PC-9 (cell line): ENCODE measurements around the gene IL1A. TPM values are rescaled to one million over a fixed set of nuclear protein-coding genes. Genes with fewer than 3 reads are reported as not detected.

Source experiments
- BruUV-seq: library from RNA; stranded (reverse); fragments of 400-500 nt; replicated peaks from 2 replicates; lab custom pipeline; 2021; lab: Mats Ljungman, UMichigan
- CTCF ChIA-PET: fragments of 300-600 bp; sonication (Branson Sonifier 250); formaldehyde crosslinking; loops from one replicate; lab custom pipeline; 2022; ENCODE audit warnings: antibody characterized with exemption; lab: Charles Lee
- POLR2A ChIA-PET: fragments of 300-600 bp; sonication (Branson Sonifier 250); formaldehyde crosslinking; loops from one replicate; lab custom pipeline; 2022; ENCODE audit warnings: antibody characterized with exemption; ENCODE audit not compliant: unreplicated experiment; lab: Charles Lee
- DNase-seq, 2 experiments: peaks; one replicate each; pipeline versions ENCODE4 v3.0.0 to v3.0.0-alpha.2; 2015 to 2022; ENCODE audit warnings: mixed read lengths in 1 of 2
- H2AFZ ChIP-seq: fragments of 200-600 bp; sonication (generic); 2 replicates; pipeline ENCODE4 v1.8.1; 2017; ENCODE audit warnings: antibody characterized with exemption
- H3F3A ChIP-seq: fragments of 200-600 bp; sonication (generic); 2 replicates; pipeline ENCODE4 v1.8.1; 2017; ENCODE audit warnings: antibody characterized with exemption, mild to moderate bottlenecking, low read depth; ENCODE audit not compliant: insufficient read depth
- H3K27ac ChIP-seq: fragments of 200-600 bp; sonication (generic); 2 replicates; pipeline ENCODE4 v1.6.1; 2016; ENCODE audit warnings: mixed run types
- H3K27me3 ChIP-seq: fragments of 200-600 bp; sonication (generic); 2 replicates; pipeline ENCODE4 v1.6.1; 2016; ENCODE audit warnings: low read depth, mixed run types; ENCODE audit not compliant: insufficient read depth
- H3K36me3 ChIP-seq: fragments of 200-600 bp; sonication (generic); 2 replicates; pipeline ENCODE4 v1.6.1; 2016; ENCODE audit warnings: low read depth, mixed run types
- H3K4me1 ChIP-seq: fragments of 200-600 bp; sonication (generic); replicated peaks from 2 replicates; pipeline ENCODE4 v1.6.1; 2016; ENCODE audit warnings: mixed run types; ENCODE audit not compliant: insufficient read depth
- H3K4me2 ChIP-seq: fragments of 200-600 bp; sonication (generic); 2 replicates; pipeline ENCODE4 v1.6.1; 2017; ENCODE audit warnings: mixed run types
- H3K4me3 ChIP-seq: fragments of 200-600 bp; sonication (generic); 2 replicates; pipeline ENCODE4 v1.6.1; 2016; ENCODE audit warnings: mixed run types
- H3K79me2 ChIP-seq: fragments of 200-600 bp; sonication (generic); 2 replicates; pipeline ENCODE4 v1.6.1; 2017; ENCODE audit warnings: low read depth, mixed run types
- H3K9me2 ChIP-seq: fragments of 200-600 bp; sonication (generic); 2 replicates; pipeline ENCODE4 v1.8.1; 2017; ENCODE audit warnings: mild to moderate bottlenecking; ENCODE audit not compliant: insufficient read depth
- H3K9me3 ChIP-seq: fragments of 200-600 bp; sonication (generic); 2 replicates; pipeline ENCODE4 v1.8.1; 2016; ENCODE audit warnings: low read depth; ENCODE audit not compliant: insufficient read depth
- H4K20me1 ChIP-seq: fragments of 200-600 bp; sonication (generic); 2 replicates; pipeline ENCODE4 v1.8.1; 2017; ENCODE audit not compliant: insufficient read depth
- CTCF ChIP-seq: fragments of 200-600 bp; sonication (generic); conservative IDR thresholded peaks from 2 replicates; pipeline ENCODE4 v1.6.1; 2017; ENCODE audit warnings: mixed run types, antibody characterized with exemption, mild to moderate bottlenecking, moderate library complexity
- EZH2 ChIP-seq: fragments of 200-600 bp; sonication (generic); IDR thresholded peaks from 2 replicates; pipeline ENCODE4 v1.8.0; 2017; ENCODE audit warnings: antibody characterized with exemption, low read depth
- intact Hi-C: fragments of 100-400 bp; cut with micrococcal nuclease; formaldehyde crosslinking; loops from one replicate; pipeline ENCODE4 v1.10.0; 2022; ENCODE audit not compliant: unreplicated experiment
- total RNA-seq: library from RNA; stranded (reverse); gene quantifications from 2 replicates; pipeline ENCODE4 v1.2.3, GENCODE V29; 2021

The IL1A gene
- total RNA-seq, 1 experiment from 2014 or later: 0.55 TPM

DNA sequence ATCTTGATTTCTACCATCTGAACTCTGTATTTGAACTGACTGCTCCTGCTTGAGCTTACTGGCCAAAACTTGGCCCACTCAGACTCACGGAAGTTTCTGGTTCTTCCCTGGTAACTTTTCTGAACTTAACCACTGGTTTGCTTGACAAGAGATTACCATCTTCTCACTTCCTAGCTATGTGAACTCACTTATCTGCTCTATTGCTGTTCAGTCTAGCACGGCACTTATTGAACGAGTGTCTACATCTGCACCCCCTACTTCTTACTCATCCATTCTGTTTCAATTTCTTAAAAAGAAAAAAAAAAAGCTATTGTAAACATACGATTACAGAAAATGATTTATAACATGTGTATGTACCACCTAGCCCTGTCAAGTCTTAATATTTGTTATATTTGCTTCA is 28.8 kb downstream of the IL1A start:
- DNase-seq: no peak
- Histone ChIP-seq H3K27me3 (no peaks in the 10 kb centered on the region), H4K20me1 (no peaks in the 10 kb centered on the region), H2AFZ (no peak overlapping the region), H3K27ac (no peak overlapping the region), H3K36me3 (peaks cover 35% of the 10 kb centered on the region), H3K4me3 (no peak overlapping the region), H3K9me3 (no peaks in the 10 kb centered on the region), H3K4me1 (no peaks in the 10 kb centered on the region), H3K79me2 (no peaks in the 10 kb centered on the region), H3K4me2 (no peak overlapping the region), H3K9me2 (no peaks in the 10 kb centered on the region), H3F3A (peaks cover 2% of the 10 kb centered on the region)
- ChIA-PET CTCF (interaction anchor here (0.5 to 0.9 kb wide), 2 partner anchors 186 to 450 kb away, joined by 3 to 6 read pairs; no protein-coding TSS in a partner anchor), POLR2A (interaction anchor here (0.6 kb wide), 1 partner anchor 63 kb away, joined by 7 read pairs; no protein-coding TSS in a partner anchor)
- intact Hi-C loops: no loop called here
- TF ChIP-seq CTCF (no peak), EZH2 (no peak)
- BruUV-seq: no TSS peak

DNA sequence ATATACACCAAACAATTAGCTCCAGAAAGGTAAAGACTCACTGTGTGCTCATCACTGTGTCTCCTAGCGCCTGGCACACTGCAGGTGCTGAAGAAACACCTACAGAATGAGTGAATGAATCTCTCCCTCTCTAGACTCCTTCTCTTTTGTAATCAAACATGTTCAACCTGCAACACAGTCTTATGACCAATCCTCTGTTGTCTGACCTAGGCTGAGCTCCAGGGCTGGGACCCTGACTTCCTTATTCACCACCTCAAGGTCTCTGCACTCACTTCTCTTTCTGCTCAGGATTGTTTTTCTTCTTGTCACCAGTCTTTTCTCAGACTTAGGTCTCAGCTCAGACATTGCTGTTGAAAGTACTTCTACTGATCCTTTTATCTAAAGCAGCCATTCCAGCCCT is 29.7 kb downstream of the IL1A start:
- H3F3A ChIP-seq: peaks cover 7% of the 10 kb centered on the region
- no peak overlapping the region for H2AFZ ChIP-seq
- H3K9me2 ChIP-seq: no peaks in the 10 kb centered on the region
- TF ChIP-seq EZH2: no peak
- TF ChIP-seq CTCF: no peak
- no peaks in the 10 kb centered on the region for H3K9me3 ChIP-seq
- no peak overlapping the region for H3K4me2 ChIP-seq
- H3K27ac ChIP-seq: no peak overlapping the region
- no peaks in the 10 kb centered on the region for H3K79me2 ChIP-seq
- H3K36me3 ChIP-seq: peaks cover 27% of the 10 kb centered on the region
- CTCF ChIA-PET: interaction anchor here (0.9 kb wide), 1 partner anchor 186 kb away, joined by 3 read pairs; no protein-coding TSS in a partner anchor
- no peaks in the 10 kb centered on the region for H3K4me1 ChIP-seq
- DNase-seq: no peak
- no peaks in the 10 kb centered on the region for H4K20me1 ChIP-seq
- H3K27me3 ChIP-seq: no peaks in the 10 kb centered on the region
- BruUV-seq: no TSS peak
- no peak overlapping the region for H3K4me3 ChIP-seq
- intact Hi-C loops: no loop called here
- POLR2A ChIA-PET: interaction anchor here (0.7 kb wide), 1 partner anchor 176 kb away, joined by 6 read pairs; no protein-coding TSS in a partner anchor

DNA sequence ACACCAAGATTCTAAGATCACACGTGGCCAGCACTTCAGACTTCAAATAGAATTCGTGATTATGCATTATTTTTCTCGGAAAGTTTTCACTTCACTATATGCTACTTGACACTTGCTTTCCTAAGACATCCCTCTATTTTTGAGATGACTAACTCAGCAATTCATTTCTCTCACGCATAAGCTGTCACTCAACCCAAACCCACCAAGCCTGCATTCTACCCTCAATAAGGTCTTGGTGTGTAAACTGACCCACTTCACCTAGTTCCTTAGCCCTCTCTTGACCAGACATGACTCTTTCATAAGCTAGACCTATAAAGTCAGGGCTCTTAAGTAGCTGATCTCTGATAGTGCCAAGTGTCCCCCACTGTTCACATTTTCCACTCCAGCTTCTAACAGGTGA is 31.6 kb downstream of the IL1A start:
- intact Hi-C loops: no loop called here
- ChIA-PET CTCF (interaction anchor here (0.6 to 1.1 kb wide), 5 partner anchors 132 to 610 kb away, joined by 3 to 8 read pairs (median 4); no protein-coding TSS in a partner anchor), POLR2A (no interaction called here)
- Histone ChIP-seq H3K4me1 (no peaks in the 10 kb centered on the region), H3K9me2 (no peaks in the 10 kb centered on the region), H3K4me2 (no peak overlapping the region), H3K79me2 (no peaks in the 10 kb centered on the region), H3K9me3 (no peaks in the 10 kb centered on the region), H3K4me3 (no peak overlapping the region), H3K27me3 (no peaks in the 10 kb centered on the region), H3K36me3 (peaks cover 22% of the 10 kb centered on the region; the same call in 1 of the 2 replicates), H3F3A (peaks cover 7% of the 10 kb centered on the region), H3K27ac (no peak overlapping the region), H2AFZ (no peak overlapping the region), H4K20me1 (no peaks in the 10 kb centered on the region)
- TF ChIP-seq CTCF (no peak), EZH2 (no peak)
- BruUV-seq: no TSS peak
- DNase-seq: no peak
